AG09309 (cell line): ENCODE data around the gene MEFV.
A peak's percentile ranks its signal among the peaks of the same experiment; 100 is the strongest.
"Not testable (repeated sequence)": the region's sequence is repeated elsewhere in the genome, so short reads cannot be mapped to it uniquely, and the experiment has no call there.

Experiments
- DNase-seq: peaks from one replicate; pipeline ENCODE4 v3.0.0-alpha.2; 2010; ENCODE audit warnings: low read depth
- H3K4me3 ChIP-seq: 2 replicates; pipeline ENCODE4 v1.5.1; 2011; ENCODE audit warnings: mild to moderate bottlenecking, low read depth, low read length, moderate library complexity; ENCODE audit not compliant: control insufficient read depth
- CTCF ChIP-seq: IDR thresholded peaks from 2 replicates; pipeline ENCODE4 v1.5.1; 2011; ENCODE audit warnings: mild to moderate bottlenecking, low read depth, low read length, inconsistent platforms; ENCODE audit not compliant: insufficient read depth, control insufficient read depth; ENCODE audit errors: missing control alignments

MEFV gene

GRCh38 chr16:3282103-3282729, 25.8 kb upstream of the MEFV start:
- no peak for TF ChIP-seq CTCF

GRCh38 chr16:3281222-3281820, 24.9 kb upstream of the MEFV start:
- DNase-seq: no peak
- no peak overlapping the region for H3K4me3 ChIP-seq
- no peak for TF ChIP-seq CTCF

More at GRCh38 chr16:3282103-3282729, 25.8 kb upstream of the MEFV start:
- peak overlapping the region; percentile 70 for H3K4me3 ChIP-seq
- DNase-seq: no peak

DNA sequence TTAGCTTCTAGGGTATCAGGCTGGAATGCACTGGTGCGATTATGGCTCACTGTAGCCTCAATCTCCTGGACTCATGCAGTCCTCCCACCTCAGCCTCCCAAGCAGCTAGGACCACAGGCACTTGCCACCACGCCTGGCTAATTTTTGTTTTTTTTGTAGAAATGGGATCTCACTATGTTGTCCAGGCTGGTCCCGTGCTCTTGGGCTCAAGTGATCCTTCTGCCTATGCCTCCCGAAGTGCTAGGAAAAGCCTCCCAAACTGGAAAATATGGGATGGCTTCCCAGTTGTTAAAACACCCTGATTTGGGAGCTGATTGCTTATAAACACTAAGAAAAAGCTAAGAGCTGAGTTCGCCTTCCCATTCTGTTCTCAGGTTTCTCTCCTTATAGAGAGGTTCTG, 20.2 kb upstream of the MEFV start:
- no peak overlapping the region for H3K4me3 ChIP-seq
- no peak for DNase-seq
- no peak for TF ChIP-seq CTCF

GRCh38 chr16:3274947-3275346, 18.5 kb upstream of the MEFV start:
- DNase-seq: no peak
- H3K4me3 ChIP-seq: no peak overlapping the region
- TF ChIP-seq CTCF: no peak

DNA sequence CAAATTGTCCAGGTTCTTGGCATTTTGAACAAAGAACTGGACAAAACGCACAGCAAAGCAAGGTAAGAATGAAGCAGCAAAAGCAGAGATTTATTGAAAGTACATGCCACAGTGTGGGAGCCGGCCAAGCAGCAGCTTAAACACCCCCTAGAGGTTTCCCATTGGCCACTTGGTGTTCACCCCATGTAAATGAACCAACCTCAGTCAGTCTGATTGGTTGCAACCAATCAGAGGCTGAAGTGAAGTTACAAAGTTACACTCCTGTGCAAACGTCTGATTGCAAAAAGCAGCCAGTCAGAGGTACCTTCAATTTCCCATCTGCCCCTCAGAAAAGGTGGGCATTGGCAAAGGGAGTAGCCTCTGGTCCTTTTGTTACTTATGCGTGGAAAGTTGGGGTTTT, 18.1 kb upstream of the MEFV start:
- no peak overlapping the region for H3K4me3 ChIP-seq
- DNase-seq: no peak
- TF ChIP-seq CTCF: no peak

GRCh38 chr16:3271281-3271680, 14.8 kb upstream of the MEFV start:
- not testable (repeated sequence) for H3K4me3 ChIP-seq, DNase-seq

DNA sequence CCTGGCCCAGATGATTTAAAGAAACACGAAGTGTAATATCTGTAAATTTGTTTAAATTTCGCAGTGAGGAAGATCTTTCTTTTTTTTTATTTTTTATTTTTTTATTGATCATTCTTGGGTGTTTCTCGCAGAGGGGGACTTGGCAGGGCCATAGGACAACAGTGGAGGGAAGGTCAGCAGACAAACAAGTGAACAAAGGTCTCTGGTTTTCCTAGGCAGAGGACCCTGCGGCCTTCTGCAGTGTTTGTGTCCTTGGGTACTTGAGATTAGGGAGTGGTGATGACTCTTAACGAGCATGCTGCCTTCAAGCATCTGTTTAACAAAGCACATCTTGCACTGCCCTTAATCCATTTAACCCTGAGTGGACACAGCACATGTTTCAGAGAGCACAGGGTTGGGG, 14.3 kb upstream of the MEFV start:
- not testable (repeated sequence) for DNase-seq, H3K4me3 ChIP-seq

DNA sequence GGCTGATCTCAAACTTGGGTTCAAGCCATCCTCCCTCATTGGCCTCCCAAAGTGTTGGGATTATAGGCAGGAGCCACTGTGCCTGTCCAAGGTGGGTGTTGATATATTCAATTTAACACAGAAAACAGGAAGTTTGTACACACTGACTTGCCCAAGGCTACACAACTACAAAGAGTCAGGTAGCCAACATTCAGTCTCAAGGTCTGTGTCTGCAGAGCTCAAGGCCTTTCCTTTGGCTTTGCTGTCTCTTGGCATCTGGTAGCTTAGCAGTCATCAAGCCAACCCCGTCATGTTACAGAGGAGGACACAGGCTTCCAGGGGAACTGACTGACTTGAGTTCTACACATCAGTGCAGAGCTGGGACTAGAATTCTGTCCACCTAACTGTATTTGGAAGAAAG, 11.9 kb upstream of the MEFV start:
- no peak for TF ChIP-seq CTCF
- no peak overlapping the region for H3K4me3 ChIP-seq
- DNase-seq: no peak
